SK-N-SH treated with all-trans-retinoic acid at 6 μM for 48 hours (cell line): ENCODE measurements around the gene SEC16A.

Source experiments
- ATAC-seq: fragments of 200-7000 bp; cut with Tn5 transposase; 3 replicates; pipeline ENCODE4 v1.9.1; 2020; ENCODE audit warnings: mild to moderate bottlenecking, moderate library complexity
- ARNTL ChIP-seq: fragments of 450-650 bp; formaldehyde crosslinking; IDR thresholded peaks from 2 replicates; pipeline ENCODE4 v1.5.0; 2020; ENCODE audit warnings: low read depth, mild to moderate bottlenecking, moderate library complexity, borderline replicate concordance
- BACH2 ChIP-seq: fragments of 250-450 bp; sonication (Bioruptor Pico); IDR thresholded peaks from 2 replicates; pipeline ENCODE4 v1.9.0; 2021; ENCODE audit warnings: mild to moderate bottlenecking, borderline replicate concordance
- CREB5 ChIP-seq: fragments of 250-450 bp; sonication (Bioruptor Pico); IDR thresholded peaks from 2 replicates; pipeline ENCODE4 v1.5.1; 2020; ENCODE audit warnings: low read depth, mild to moderate bottlenecking, moderate library complexity
- CSDC2 ChIP-seq: fragments of 250-450 bp; sonication (Bioruptor Pico); IDR thresholded peaks from 2 replicates; pipeline ENCODE4 v1.5.0; 2020; ENCODE audit warnings: mild to moderate bottlenecking, moderate library complexity
- CSRNP3 ChIP-seq: fragments of 250-450 bp; sonication (Bioruptor Pico); IDR thresholded peaks from 2 replicates; pipeline ENCODE4 v1.5.1; 2021; ENCODE audit warnings: mild to moderate bottlenecking, moderate library complexity
- ESRRG ChIP-seq: fragments of 250-450 bp; sonication (Bioruptor Pico); IDR thresholded peaks from 2 replicates; pipeline ENCODE4 v1.6.1; 2021; ENCODE audit warnings: mild to moderate bottlenecking
- GLIS3 ChIP-seq: fragments of 250-450 bp; sonication (Bioruptor Pico); IDR thresholded peaks from 2 replicates; pipeline ENCODE4 v1.5.0; 2020; ENCODE audit warnings: mild to moderate bottlenecking, moderate library complexity
- ISL1 ChIP-seq: fragments of 250-450 bp; sonication (Bioruptor Pico); IDR thresholded peaks from 2 replicates; pipeline ENCODE4 v2.1.2; 2022; ENCODE audit warnings: mild to moderate bottlenecking, moderate library complexity
- OSR1 ChIP-seq: fragments of 250-450 bp; sonication (Bioruptor Pico); IDR thresholded peaks from 2 replicates; pipeline ENCODE4 v1.8.0; 2022; ENCODE audit warnings: moderate library complexity, mild to moderate bottlenecking, inconsistent platforms
- POU6F1 ChIP-seq: fragments of 250-450 bp; sonication (Bioruptor Pico); IDR thresholded peaks from 2 replicates; pipeline ENCODE4 v1.8.0; 2021; ENCODE audit warnings: low read depth, mild to moderate bottlenecking, moderate library complexity, borderline replicate concordance
- PPARA ChIP-seq: fragments of 250-450 bp; sonication (Bioruptor Pico); IDR thresholded peaks from 2 replicates; pipeline ENCODE4 v1.5.0; 2020; ENCODE audit warnings: mild to moderate bottlenecking, borderline replicate concordance
- RARB ChIP-seq: fragments of 250-450 bp; sonication (Bioruptor Pico); IDR thresholded peaks from 2 replicates; pipeline ENCODE4 v1.8.0; 2021; ENCODE audit warnings: mild to moderate bottlenecking, moderate library complexity
- SNAI2 ChIP-seq: fragments of 250-450 bp; sonication (Bioruptor Pico); IDR thresholded peaks from 2 replicates; pipeline ENCODE4 v1.5.0; 2020; ENCODE audit warnings: mild to moderate bottlenecking, moderate library complexity
- TCF4 ChIP-seq: fragments of 250-450 bp; sonication (Bioruptor Pico); IDR thresholded peaks from 2 replicates; pipeline ENCODE4 v1.8.0; 2021; ENCODE audit warnings: mild to moderate bottlenecking, moderate library complexity, borderline replicate concordance
- TSHZ2 ChIP-seq: fragments of 250-450 bp; sonication (Bioruptor Pico); IDR thresholded peaks from 2 replicates; pipeline ENCODE4 v1.5.0; 2020; ENCODE audit warnings: mild to moderate bottlenecking, moderate library complexity
- ZC3H10 ChIP-seq: fragments of 250-450 bp; sonication (Bioruptor Pico); IDR thresholded peaks from 2 replicates; pipeline ENCODE4 v1.5.1; 2021; ENCODE audit warnings: mild to moderate bottlenecking, moderate library complexity
- ZFP3 ChIP-seq: fragments of 250-450 bp; sonication (Bioruptor Pico); IDR thresholded peaks from 2 replicates; pipeline ENCODE4 v1.5.0; 2020; ENCODE audit warnings: mild to moderate bottlenecking, moderate library complexity
- ZFP30 ChIP-seq: fragments of 450-650 bp; formaldehyde crosslinking; IDR thresholded peaks from 2 replicates; pipeline ENCODE4 v1.5.0; 2022; ENCODE audit warnings: mild to moderate bottlenecking, moderate library complexity
- ZNF565 ChIP-seq: fragments of 450-650 bp; formaldehyde crosslinking; conservative IDR thresholded peaks from 2 replicates; pipeline ENCODE4 v1.5.0; 2020; ENCODE audit warnings: low read depth, mild to moderate bottlenecking, moderate library complexity
- ZNF70 ChIP-seq: fragments of 450-650 bp; formaldehyde crosslinking; IDR thresholded peaks from 2 replicates; pipeline ENCODE4 v1.5.0; 2020; ENCODE audit warnings: mild to moderate bottlenecking, moderate library complexity
- ZNF8 ChIP-seq: fragments of 450-650 bp; formaldehyde crosslinking; IDR thresholded peaks from 2 replicates; pipeline ENCODE4 v1.5.0; 2020; ENCODE audit warnings: mild to moderate bottlenecking, moderate library complexity

Gene SEC16A

GRCh38 chr9:136403538-136403914 is 79.3 kb downstream of the SEC16A start:
- TF ChIP-seq TSHZ2 (CRISPR knock-in tag) (no peak), BACH2 (no peak), ZNF565 (CRISPR knock-in tag) (no peak), CSRNP3 (CRISPR knock-in tag) (no peak), SNAI2 (CRISPR knock-in tag) (no peak), ISL1 (CRISPR knock-in tag) (no peak), ESRRG (no peak), ZFP3 (CRISPR knock-in tag) (no peak), ZC3H10 (CRISPR knock-in tag) (no peak), POU6F1 (CRISPR knock-in tag) (no peak), CREB5 (no peak), ZNF8 (CRISPR knock-in tag) (no peak)
- no peak for ATAC-seq

- ATAC-seq, result no peak
- no peak for TF ChIP-seq ARNTL
- no peak for TF ChIP-seq ZNF8 (CRISPR knock-in tag)
- TF ChIP-seq TCF4 (CRISPR knock-in tag), result no peak
- no peak for TF ChIP-seq TSHZ2 (CRISPR knock-in tag)
- no peak for TF ChIP-seq CSRNP3 (CRISPR knock-in tag)
- TF ChIP-seq RARB (CRISPR knock-in tag), result no peak
- no peak for TF ChIP-seq SNAI2 (CRISPR knock-in tag)
- TF ChIP-seq ZFP3 (CRISPR knock-in tag), result no peak
- TF ChIP-seq ZFP30, result no peak
- no peak for TF ChIP-seq ZNF70 (CRISPR knock-in tag)
- TF ChIP-seq CSDC2, result no peak
Observed at GRCh38 chr9:136402067-136402466, 80.8 kb downstream of the SEC16A start.

- TF ChIP-seq ISL1 (CRISPR knock-in tag) (no peak), BACH2 (no peak), ZNF565 (CRISPR knock-in tag) (no peak), RARB (CRISPR knock-in tag) (no peak), OSR1 (CRISPR knock-in tag) (no peak), POU6F1 (CRISPR knock-in tag) (no peak), ZNF8 (CRISPR knock-in tag) (no peak), PPARA (CRISPR knock-in tag) (no peak), GLIS3 (CRISPR knock-in tag) (no peak), ZFP30 (no peak)
- ATAC-seq, result no peak
Observed at GRCh38 chr9:136401173-136401922, 81.5 kb downstream of the SEC16A start.
